NCI-H2171 (cell line): ENCODE data around the gene BTC.
A peak's percentile ranks its signal among the peaks of the same experiment; 100 is the strongest.
"Not testable (repeated sequence)": the region's sequence is repeated elsewhere in the genome, so short reads cannot be mapped to it uniquely, and the experiment has no call there.

Experiments used
- DNase-seq: peaks from one replicate; lab custom pipeline; 2025; lab: John Stamatoyannopoulos, UW

Gene BTC

GRCh38 chr4:74794382-74795010 is at the start of gene BTC:
Gene BTC, minus strand, starts transcription at chr4:74794523. Its CDS starts 198 bp downstream, at chr4:74794325.
- peak; percentile 0 for DNase-seq

DNA sequence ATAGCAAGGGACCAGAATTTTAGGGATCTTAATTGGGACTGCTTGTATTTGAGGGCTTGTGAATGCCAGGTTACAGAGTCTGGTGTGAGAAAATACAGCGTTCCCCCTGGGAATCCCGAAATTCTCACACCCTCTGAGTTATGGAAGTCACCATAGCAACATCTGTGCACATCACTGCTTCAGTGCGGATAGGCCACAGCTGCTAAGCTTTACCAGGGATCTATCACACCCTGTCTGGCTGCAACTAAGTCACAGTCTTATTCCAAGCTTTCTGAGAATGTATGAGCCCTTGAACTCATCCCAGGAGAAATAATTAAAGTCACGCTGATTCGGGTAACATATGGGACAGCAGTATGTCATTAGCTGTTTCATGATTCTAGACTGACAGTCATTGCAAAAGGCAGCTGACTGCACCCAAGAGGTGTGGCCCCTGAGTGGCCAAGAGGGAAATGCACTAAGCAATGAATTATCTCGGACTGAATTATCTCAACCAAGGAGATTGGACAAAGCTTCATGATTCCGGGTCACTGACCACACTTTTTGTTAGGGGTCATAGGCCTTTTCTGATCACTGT is 46.7 kb upstream of the BTC start:
- peak; percentile 22 for DNase-seq

- no peak for DNase-seq
Measured at GRCh38 chr4:74838746-74839370, 44.5 kb upstream of the BTC start.

GRCh38 chr4:74830928-74831327 is 36.6 kb upstream of the BTC start:
- no peak for DNase-seq

- DNase-seq = no peak
Measured at GRCh38 chr4:74823194-74823593, 28.9 kb upstream of the BTC start.

DNA sequence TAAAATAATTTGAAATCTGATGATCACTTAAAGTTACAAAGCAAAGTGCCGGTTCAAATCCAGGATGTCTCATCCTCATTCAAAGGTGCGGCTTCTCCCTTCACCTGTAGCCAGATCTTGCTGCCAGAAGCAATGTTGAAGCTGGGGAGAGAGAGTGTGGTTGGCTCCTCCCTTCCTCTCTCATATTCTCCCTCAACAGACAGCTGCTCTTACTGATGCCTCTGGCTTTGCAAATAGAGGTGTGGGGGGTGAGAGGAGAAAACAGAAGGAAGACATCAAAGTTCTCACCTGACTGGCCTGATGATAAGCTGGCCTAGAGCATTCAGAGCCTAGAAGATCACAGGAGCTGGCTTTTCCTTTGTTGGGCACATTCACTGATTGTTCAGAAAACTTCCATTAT is 28.3 kb upstream of the BTC start:
- no peak for DNase-seq

- DNase-seq = no peak
Measured at GRCh38 chr4:74821541-74821940, 27.2 kb upstream of the BTC start.

GRCh38 chr4:74814052-74814451 is 19.7 kb upstream of the BTC start:
- no peak for DNase-seq

GRCh38 chr4:74812056-74812455 is 17.7 kb upstream of the BTC start:
- DNase-seq = not testable (repeated sequence)

DNA sequence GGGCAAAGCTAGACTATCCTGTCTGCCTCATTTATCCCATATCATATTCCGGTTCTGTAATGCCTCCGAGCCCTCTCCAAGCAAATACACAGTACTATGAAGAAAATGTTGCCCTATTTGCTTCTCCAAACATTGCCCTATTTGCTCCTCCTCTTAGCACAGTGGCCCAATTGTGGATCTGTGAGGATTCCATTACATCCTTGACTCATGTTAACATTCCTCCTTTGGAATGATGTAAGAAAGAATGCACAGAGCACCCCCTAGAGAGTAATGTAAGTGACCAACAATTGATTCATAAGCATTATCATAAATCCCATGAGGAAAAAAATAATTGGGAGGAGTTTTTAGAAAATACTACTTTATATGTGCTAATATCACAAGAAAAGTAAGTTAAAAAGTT is 11.3 kb upstream of the BTC start:
- no peak for DNase-seq

- no peak for DNase-seq
Measured at GRCh38 chr4:74800310-74800709, 6.0 kb upstream of the BTC start.

DNA sequence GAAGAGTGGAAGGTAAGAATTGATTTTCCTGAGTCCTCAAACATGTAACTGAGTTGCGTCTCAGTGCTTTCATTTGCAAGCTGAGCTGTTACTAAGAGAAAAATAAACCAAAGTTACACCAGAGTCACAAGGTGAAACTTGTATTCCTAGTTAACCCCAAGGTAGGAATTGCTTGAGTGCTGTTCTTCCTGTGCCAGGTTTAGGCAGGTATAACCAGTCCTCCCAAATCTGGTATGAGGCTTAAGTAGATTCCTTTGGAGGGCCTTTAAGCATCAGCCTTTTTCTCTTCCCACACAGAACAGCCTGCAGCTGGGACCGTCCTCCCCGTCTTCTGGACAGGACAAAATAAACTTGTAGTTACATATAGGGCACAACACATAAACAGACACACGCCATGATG is 2.3 kb upstream of the BTC start:
- no peak for DNase-seq

GRCh38 chr4:74793757-74794381 is 454 bp downstream of the BTC start:
- DNase-seq = peak; percentile 3

DNA sequence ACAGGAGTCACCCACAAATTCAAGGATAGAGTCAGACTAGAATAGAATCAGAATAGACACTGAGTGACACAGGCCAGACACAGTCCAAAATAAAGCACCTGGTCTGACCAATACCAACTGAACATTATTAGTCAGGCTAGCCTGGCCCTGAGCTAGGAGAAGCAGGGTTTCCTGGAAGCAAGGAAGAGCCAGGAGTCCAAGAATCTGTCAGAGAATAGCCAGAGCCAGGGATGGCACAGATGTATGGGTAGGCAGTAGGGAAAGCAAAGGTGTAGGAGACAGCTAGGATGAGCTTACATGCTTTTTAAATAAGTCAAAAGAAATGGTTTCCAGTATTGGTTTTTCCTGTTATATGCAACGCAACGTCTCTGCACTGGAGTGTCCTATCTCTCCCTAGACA is 3.7 kb downstream of the BTC start:
- no peak for DNase-seq

- DNase-seq = no peak
Measured at GRCh38 chr4:74789518-74789917, 4.8 kb downstream of the BTC start.

DNA sequence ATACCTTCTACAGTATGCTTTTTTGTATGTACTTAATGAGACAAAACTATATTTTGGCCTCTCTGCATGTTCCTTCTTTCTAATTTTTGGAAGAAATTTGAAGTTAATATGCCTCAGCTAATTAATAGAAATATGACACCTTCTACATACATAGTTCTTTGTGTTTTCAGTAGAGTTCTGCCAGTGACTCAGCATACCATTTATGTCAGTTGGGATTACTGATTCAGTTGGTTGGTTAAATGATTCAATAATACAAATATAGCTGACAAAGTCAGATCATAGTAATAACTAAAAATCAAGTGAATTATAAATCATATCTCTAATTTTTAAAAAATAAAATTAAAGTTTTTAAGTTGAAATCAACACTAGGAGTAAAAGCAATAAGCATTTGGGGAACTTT is 16.8 kb downstream of the BTC start:
- DNase-seq = no peak

DNA sequence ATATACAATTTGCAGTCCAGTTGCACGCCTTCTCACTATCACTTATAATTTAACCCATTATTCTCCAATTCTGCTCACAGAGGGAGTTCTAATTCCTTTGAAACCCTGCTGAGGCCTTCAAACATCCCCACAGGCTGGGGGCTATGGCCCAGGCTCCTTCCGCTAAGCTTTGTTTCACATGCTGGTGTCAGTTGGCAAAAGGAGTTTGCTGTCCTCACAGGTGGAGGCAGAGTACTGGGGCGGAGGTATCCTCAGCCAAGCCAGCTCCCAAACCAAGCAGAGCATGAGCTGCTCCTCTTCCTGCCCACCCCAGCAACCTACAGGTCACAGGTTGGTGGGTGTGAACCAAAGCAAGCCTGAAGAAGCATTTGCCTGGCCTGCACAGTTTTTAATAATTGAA is 21.5 kb downstream of the BTC start:
- DNase-seq = no peak

DNA sequence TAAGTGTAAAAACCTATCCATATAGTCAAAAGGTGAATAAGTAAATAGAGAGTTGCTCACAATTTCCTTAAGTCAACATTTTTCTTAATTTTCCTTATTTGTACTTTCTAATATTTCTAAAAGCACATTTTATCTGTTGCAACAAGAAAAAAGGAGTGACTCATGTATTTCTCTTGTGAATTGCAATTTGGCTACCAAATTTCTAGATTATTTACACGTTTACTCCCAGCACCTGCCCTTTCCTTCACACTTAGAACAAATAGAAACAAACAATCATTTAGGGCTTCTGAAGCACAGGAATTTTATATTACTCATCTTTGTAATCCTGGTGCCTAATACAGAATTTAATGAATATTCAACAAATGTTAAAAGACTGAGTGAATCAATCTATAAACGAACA is 22.2 kb downstream of the BTC start:
- no peak for DNase-seq

DNA sequence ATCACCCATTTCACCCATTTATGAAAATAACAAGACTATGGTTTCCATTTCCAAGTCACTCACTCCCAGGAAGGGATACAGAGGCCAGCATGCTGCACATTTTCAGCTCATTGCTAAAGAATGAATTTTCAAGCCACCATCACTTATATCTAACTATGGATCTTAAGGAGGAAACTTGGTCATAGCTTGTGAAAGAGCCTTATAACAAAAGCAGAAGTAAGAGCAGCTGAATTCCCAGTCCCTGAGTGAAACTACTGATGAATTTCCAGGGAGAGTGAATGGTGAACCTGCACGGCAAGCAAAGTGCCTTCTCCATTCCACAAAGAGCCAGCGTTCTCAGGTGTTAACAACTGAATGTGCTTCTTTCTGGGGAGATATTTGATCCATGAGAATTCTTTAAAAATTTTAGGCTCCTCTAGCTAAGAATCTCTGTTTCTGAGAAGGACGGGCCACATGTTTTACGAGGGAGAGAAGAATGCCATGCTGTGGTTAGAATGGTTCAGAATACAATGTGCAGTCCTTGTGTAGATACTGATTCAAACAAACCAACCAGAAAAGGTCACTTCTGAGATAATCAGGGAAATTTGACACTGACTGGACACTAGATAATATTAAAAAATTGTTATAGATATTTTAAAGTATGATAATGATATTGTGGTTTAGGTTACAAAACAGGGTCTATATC is 24.0 kb downstream of the BTC start:
- no peak for DNase-seq

DNA sequence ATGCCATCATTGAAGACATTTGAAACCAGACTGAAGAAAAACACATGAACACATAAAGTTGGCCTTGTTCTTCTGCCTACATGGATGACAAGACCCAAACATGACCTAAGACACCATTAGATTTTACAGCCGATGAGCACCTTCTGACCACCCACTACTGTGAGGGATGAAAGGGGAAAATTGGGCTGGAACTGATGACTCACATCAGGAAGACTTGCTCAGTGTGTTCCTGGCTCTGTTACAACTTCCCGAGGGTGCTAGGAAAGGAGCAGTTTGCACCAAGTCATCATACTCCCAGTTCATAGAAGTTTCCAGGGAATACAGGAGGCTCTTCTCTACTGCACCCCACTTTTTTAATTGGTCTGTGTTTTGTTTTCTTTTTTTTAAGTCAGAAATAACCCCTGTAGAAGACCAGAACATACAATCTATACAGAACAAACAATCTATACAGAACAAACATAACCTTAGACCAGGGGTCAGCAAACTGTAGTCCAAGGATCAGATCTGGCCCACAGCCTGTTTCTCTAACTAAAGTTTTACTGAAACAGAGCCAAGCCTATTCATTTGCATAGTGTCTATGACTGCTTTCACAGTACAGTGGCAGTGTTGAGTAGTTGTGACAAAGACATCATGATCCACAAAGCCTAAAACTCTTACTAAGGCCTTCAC is 25.3 kb downstream of the BTC start:
- DNase-seq = no peak

DNA sequence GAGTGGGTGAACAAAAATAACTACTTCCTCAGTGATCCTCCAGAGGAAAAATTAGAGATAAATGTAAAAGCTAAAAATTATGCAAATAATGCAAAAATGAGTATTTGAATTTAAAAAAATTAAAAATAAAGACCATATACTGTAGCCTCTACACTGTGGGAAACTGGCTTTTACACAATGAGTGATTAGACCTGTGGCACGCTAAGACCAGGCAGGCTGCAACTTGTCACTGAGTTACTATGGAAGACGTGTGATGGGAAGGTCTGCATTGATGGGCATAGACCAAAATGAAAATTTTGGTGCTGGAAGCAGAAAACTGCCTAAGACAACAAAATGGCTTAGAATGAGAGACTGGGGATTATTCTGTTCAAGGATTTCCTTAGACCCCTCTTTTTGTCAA is 30.2 kb downstream of the BTC start:
- DNase-seq = no peak

DNA sequence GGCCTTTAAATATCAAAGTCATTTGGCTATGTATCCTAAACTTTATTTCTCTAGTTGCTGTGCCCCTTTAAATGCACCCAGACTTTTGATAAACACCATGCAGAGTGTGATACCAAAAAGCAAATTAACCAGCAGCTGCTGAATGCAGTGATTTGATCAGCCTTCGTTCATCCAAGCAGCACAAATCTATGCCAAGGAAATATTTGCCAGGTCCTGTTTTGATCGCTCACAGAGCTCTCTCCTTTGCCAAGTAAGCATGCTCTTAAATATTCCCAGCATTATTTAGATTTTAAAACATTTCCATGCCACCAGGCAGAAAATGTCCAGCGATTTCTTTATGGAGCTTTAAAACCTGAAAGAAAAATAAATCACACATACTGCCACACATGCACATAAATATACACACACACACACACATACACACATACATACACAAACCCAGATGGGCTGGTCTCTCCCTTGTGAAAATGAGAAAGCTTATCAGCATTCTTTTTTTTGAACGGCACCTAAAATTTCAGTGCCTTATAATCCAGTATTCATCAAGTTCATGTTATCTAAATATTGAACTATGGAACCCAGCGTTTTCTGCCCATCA is 35.7 kb downstream of the BTC start:
- DNase-seq = peak; percentile 25
